NT2/D1 (cell line): ENCODE data around the gene ANTKMT.

Experiments
- SUZ12 ChIP-seq: IDR thresholded peaks from 2 replicates; pipeline ENCODE4 v1.6.1; 2011; ENCODE audit not compliant: insufficient read length, insufficient read depth; ENCODE audit errors: extremely low read depth
- ZNF274 ChIP-seq: IDR thresholded peaks from 2 replicates; pipeline ENCODE4 v1.6.1; 2011; ENCODE audit warnings: mild to moderate bottlenecking, low read depth, low read length

GRCh38 chr16:720990-721764 is at the start of gene ANTKMT:
- TF ChIP-seq SUZ12 (no peak), ZNF274 (no peak)
